ENCODE measurements around the gene FCRLB. TPM values are rescaled to one million over a fixed set of nuclear protein-coding genes. Genes with fewer than 3 reads are reported as not detected.

Gene FCRLB
- total RNA-seq, 1 experiment from 2014 or later: 1.3 TPM

DNA sequence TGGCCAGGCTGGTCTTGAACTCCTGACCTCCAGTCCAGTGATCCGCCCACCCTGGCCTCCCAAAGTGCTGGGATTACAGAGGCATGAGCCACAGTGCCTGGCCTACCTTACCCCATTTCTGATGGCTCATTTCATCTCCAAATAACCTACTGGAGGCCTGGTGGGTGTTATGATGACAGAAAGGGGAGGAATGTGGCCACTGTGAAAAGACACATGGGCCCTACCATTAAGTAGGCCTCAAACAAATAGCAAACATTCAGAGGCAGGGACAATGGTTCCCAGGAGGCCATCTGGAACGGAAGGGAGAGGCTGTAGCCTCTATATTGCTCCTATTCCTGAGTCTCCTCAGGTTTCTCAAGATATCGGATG, 15.2 kb upstream of the FCRLB start:
- H3K4me3 Mint-ChIP-seq (ENCODE audit: unreplicated experiment): no peak overlapping the region
- TF ChIP-seq, protein P1, sequence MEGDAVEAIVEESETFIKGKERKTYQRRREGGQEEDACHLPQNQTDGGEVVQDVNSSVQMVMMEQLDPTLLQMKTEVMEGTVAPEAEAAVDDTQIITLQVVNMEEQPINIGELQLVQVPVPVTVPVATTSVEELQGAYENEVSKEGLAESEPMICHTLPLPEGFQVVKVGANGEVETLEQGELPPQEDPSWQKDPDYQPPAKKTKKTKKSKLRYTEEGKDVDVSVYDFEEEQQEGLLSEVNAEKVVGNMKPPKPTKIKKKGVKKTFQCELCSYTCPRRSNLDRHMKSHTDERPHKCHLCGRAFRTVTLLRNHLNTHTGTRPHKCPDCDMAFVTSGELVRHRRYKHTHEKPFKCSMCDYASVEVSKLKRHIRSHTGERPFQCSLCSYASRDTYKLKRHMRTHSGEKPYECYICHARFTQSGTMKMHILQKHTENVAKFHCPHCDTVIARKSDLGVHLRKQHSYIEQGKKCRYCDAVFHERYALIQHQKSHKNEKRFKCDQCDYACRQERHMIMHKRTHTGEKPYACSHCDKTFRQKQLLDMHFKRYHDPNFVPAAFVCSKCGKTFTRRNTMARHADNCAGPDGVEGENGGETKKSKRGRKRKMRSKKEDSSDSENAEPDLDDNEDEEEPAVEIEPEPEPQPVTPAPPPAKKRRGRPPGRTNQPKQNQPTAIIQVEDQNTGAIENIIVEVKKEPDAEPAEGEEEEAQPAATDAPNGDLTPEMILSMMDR (IDR thresholded peaks at IDR 0.05; ENCODE audit: unreplicated experiment): no peak
- intact Hi-C loops (cut with micrococcal nuclease): no loop called here
- BruUV-seq (replicated peaks): no TSS peak
- no peaks in the 10 kb centered on the region for H3K36me3 Mint-ChIP-seq (ENCODE audit: insufficient read depth, unreplicated experiment)
- H3K4me1 Mint-ChIP-seq (ENCODE audit: insufficient read depth, unreplicated experiment): peaks cover 7% of the 10 kb centered on the region
- no peaks in the 10 kb centered on the region for H3K9me3 Mint-ChIP-seq (ENCODE audit: unreplicated experiment)
- H3K27ac Mint-ChIP-seq (ENCODE audit: low read depth, unreplicated experiment): no peak overlapping the region
- DNase-seq (ENCODE audit: unreplicated experiment): no peak
- ChIA-PET CTCF (interaction anchor here (1.3 to 2.0 kb wide), 2 partner anchors 21 to 23 kb away, joined by 3 to 11 read pairs; no protein-coding TSS in a partner anchor), POLR2A (interaction anchor here (1.0 to 3.1 kb wide), 4 partner anchors 9 to 30 kb away, joined by 3 to 32 read pairs (median 6); no protein-coding TSS in a partner anchor)
- no peaks in the 10 kb centered on the region for H3K27me3 Mint-ChIP-seq (ENCODE audit: insufficient read depth, unreplicated experiment)

DNA sequence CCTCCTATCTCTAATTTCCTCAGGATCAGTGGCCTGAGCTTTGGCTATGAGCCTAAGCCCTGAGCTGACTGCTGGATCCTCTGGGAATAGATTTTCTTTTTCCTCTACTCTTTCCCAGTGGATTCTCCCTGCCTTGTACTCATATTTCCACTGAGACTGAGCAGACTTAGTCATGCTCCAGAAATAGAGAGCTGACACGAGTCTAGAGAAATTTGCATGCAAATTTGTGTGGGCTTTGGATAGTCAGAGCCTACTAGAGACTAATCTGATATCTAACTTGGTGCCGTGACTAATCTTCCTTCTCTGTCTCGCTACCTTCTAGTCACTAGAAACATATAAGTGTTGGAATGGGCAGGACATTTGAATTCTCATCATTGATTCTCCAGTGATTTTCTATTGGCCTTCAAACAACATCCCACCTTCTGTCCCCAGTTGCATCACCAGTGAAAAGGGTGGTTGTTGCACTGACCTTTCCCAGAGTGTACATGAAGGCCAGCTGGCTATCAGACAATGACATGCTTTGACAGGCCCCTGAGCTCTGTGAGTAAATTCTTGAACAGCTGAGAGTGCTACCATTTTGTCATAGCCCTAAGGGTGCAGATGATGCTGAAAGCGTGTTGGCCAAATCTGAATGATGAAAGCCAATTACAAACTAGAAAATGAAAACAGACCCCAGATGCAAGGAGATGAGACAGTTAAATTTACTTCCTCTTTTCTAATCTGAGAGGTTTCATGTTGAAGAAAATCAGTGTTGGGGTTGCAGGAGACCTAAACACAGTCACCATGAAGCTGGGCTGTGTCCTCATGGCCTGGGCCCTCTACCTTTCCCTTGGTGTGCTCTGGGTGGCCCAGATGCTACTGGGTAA, 14.6 kb upstream of the FCRLB start, which contains the start of gene FCRLA:
FCRLA (plus strand) TSS at position 748 of the 866 bp plus-strand sequence; CDS start at position 784, 36 bp downstream.
- intact Hi-C loops (cut with micrococcal nuclease): no loop called here

DNA sequence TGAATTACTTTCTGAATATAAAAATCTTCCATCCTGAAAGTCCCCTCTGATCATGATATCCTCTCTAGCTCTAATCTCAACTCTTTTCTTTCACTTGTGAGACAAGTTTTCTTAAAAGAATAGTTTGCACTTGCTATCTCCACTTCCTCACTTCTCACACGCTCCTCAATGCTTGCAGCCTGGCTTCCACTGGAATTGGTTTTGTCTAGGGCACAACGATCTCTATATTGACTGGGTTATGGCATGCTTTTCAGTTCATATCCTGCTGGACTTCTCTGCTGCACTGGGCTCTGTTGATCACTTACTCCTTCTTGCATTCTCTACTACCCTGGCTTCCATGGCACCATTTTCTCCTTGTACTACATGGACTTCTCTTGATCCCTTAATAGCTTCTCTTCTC, 13.8 kb upstream of the FCRLB start:
- Mint-ChIP-seq H3K4me3 (ENCODE audit: unreplicated experiment) (no peak overlapping the region), H3K9me3 (ENCODE audit: unreplicated experiment) (no peaks in the 10 kb centered on the region), H3K27me3 (ENCODE audit: insufficient read depth, unreplicated experiment) (no peaks in the 10 kb centered on the region), H3K27ac (ENCODE audit: low read depth, unreplicated experiment) (no peak overlapping the region), H3K4me1 (ENCODE audit: insufficient read depth, unreplicated experiment) (peaks cover 7% of the 10 kb centered on the region), H3K36me3 (ENCODE audit: insufficient read depth, unreplicated experiment) (no peaks in the 10 kb centered on the region)
- ChIA-PET POLR2A (interaction anchor here (1.0 to 3.1 kb wide), 6 partner anchors 8 to 59 kb away, joined by 3 to 32 read pairs (median 4); partner anchors contain the start of gene ATF6), CTCF (interaction anchor here (1.0 to 2.0 kb wide), 7 partner anchors 15 to 220 kb away, joined by 3 to 11 read pairs (median 6); no protein-coding TSS in a partner anchor)
- no peak for DNase-seq (ENCODE audit: unreplicated experiment)
- intact Hi-C loops (cut with micrococcal nuclease): no loop called here
- no TSS peak for BruUV-seq (replicated peaks)
- TF ChIP-seq, protein P1 (IDR thresholded peaks at IDR 0.05; ENCODE audit: unreplicated experiment): no peak

More for the DNA sequence above, 14.6 kb upstream of the FCRLB start, which contains the start of gene FCRLA:
- no peak within 1 kb of the TSS for H3K27ac Mint-ChIP-seq (ENCODE audit: low read depth, unreplicated experiment)
- H3K36me3 Mint-ChIP-seq (ENCODE audit: insufficient read depth, unreplicated experiment): no peaks in the 10 kb centered on the region
- no peak within 1 kb of the TSS for H3K4me3 Mint-ChIP-seq (ENCODE audit: unreplicated experiment)
- H3K27me3 Mint-ChIP-seq (ENCODE audit: insufficient read depth, unreplicated experiment): no peaks in the 10 kb centered on the region
- CTCF ChIA-PET: interaction anchor here (0.6 to 2.0 kb wide), 6 partner anchors 20 to 31 kb away, joined by 3 to 11 read pairs (median 4); no protein-coding TSS in a partner anchor
- H3K4me1 Mint-ChIP-seq (ENCODE audit: insufficient read depth, unreplicated experiment): peaks cover 7% of the 10 kb centered on the region
- TF ChIP-seq, protein P1 (IDR thresholded peaks at IDR 0.05; ENCODE audit: unreplicated experiment): no peak
- TSS peak; percentile 94 for BruUV-seq (replicated peaks)
- no peaks in the 10 kb centered on the region for H3K9me3 Mint-ChIP-seq (ENCODE audit: unreplicated experiment)
- DNase-seq (ENCODE audit: unreplicated experiment): peak; percentile 80
- POLR2A ChIA-PET: interaction anchor here (1.0 to 3.1 kb wide), 7 partner anchors 9 to 60 kb away, joined by 3 to 32 read pairs (median 3); partner anchors contain the start of gene ATF6

DNA sequence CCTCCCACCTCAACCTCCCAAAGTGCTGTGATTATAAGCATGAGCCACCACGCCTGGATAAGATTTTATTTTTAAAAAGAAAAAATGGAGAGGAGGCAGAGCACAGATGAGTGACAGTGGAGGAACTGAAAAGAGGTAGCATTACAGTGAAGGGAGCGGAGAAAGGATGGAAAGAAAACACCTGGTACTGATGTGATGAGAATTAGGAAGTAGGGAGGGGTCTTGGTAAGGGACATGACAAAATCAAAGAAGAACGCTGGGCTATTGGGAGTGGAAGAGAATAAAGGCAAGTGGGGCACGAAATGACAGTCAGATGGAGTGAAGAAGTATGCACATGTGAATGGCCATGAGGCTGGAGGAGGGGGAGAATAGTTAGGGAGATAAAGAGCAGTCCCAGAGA, 12.0 kb upstream of the FCRLB start:
- H3K4me3 Mint-ChIP-seq (ENCODE audit: unreplicated experiment): no peak overlapping the region
- POLR2A ChIA-PET: no interaction called here
- CTCF ChIA-PET: interaction anchor here (0.5 to 0.8 kb wide), 3 partner anchors 29 to 1438 kb away, joined by 3 read pairs; no protein-coding TSS in a partner anchor
- DNase-seq (ENCODE audit: unreplicated experiment): no peak
- H3K9me3 Mint-ChIP-seq (ENCODE audit: unreplicated experiment): no peaks in the 10 kb centered on the region
- TF ChIP-seq, protein P1 (IDR thresholded peaks at IDR 0.05; ENCODE audit: unreplicated experiment): no peak
- intact Hi-C loops (cut with micrococcal nuclease): no loop called here
- no peak overlapping the region for H3K27ac Mint-ChIP-seq (ENCODE audit: low read depth, unreplicated experiment)
- no peaks in the 10 kb centered on the region for H3K36me3 Mint-ChIP-seq (ENCODE audit: insufficient read depth, unreplicated experiment)
- BruUV-seq (replicated peaks): no TSS peak
- H3K27me3 Mint-ChIP-seq (ENCODE audit: insufficient read depth, unreplicated experiment): no peaks in the 10 kb centered on the region
- peaks cover 7% of the 10 kb centered on the region for H3K4me1 Mint-ChIP-seq (ENCODE audit: insufficient read depth, unreplicated experiment)

All from MCF 10A (cell line).